HepG2 (cell line): ENCODE measurements around the gene HOMEZ. TPM values are rescaled to one million over a fixed set of nuclear protein-coding genes. Genes with fewer than 3 reads are reported as not detected.

Experiments used
- ATF7 ChIP-seq, 2 experiments: fragments of 450-650 bp in 1 of 2; sonication (generic) in 1 of 2; formaldehyde crosslinking in 1 of 2; IDR thresholded peaks; 2 replicates each; pipeline versions ENCODE4 v1.4.0 to v1.6.1; 2016 to 2020; ENCODE audit warnings: antibody characterized with exemption in 1 of 2, mild to moderate bottlenecking in 1 of 2, missing genetic modification reagents in 1 of 2
- FOXA3 ChIP-seq: IDR thresholded peaks from 2 replicates; pipeline ENCODE4 v1.6.1; 2016; ENCODE audit warnings: missing genetic modification reagents, missing compliant biosample characterization
- GATAD2A ChIP-seq: IDR thresholded peaks from 2 replicates; pipeline ENCODE4 v1.6.1; 2016
- HNF4G ChIP-seq, 2 experiments: sonication (generic) in 1 of 2; formaldehyde crosslinking in 1 of 2; IDR thresholded peaks; 2 replicates each; pipeline versions ENCODE4 v1.4.0 to v1.6.1; 2011 to 2020; ENCODE audit warnings: borderline replicate concordance in 2 of 2, low read depth in 2 of 2, mild to moderate bottlenecking in 2 of 2, low read length in 1 of 2, missing genetic modification reagents in 1 of 2, moderate library complexity in 1 of 2
- LCORL ChIP-seq, 2 experiments: fragments of 450-650 bp in 1 of 2; sonication (generic) in 1 of 2; formaldehyde crosslinking in 1 of 2; IDR thresholded peaks; 2 replicates each; pipeline versions ENCODE4 v1.5.0 to v1.6.1; 2017 to 2020; ENCODE audit warnings: antibody characterized with exemption in 1 of 2, missing genetic modification reagents in 1 of 2
- MAFK ChIP-seq, 2 experiments: IDR thresholded peaks in 1 of 2; conservative IDR thresholded peaks in 1 of 2; 2 replicates each; pipeline ENCODE4 v1.6.1; 2011; ENCODE audit warnings: improper control_type of control experiment in 2 of 2, low read length in 2 of 2
- NCOR1 ChIP-seq: fragments of 200-600 bp; sonication (generic); IDR thresholded peaks from 2 replicates; pipeline ENCODE4 v1.7.0; 2017; ENCODE audit warnings: antibody characterized with exemption, low read length, borderline replicate concordance
- NFRKB ChIP-seq: fragments of 450-650 bp; IDR thresholded peaks from 2 replicates; pipeline ENCODE4 v1.6.1; 2017
- PTBP1 ChIP-seq: fragments of 200-400 bp; formaldehyde crosslinking; IDR thresholded peaks from 2 replicates; pipeline ENCODE4 v1.6.1; 2018; ENCODE audit warnings: low read length, low read depth; ENCODE audit not compliant: poor library complexity, severe bottlenecking
- RBM22 ChIP-seq: fragments of 200-400 bp; formaldehyde crosslinking; optimal IDR thresholded peaks from 2 replicates; pipeline ENCODE3; 2017; ENCODE audit warnings: mild to moderate bottlenecking, low read length, moderate library complexity
- ZBTB42 ChIP-seq: sonication (generic); formaldehyde crosslinking; IDR thresholded peaks from 2 replicates; pipeline ENCODE4 v1.5.0; 2020; ENCODE audit warnings: mild to moderate bottlenecking, missing genetic modification reagents
- ZBTB7B ChIP-seq: sonication (generic); formaldehyde crosslinking; IDR thresholded peaks from 2 replicates; pipeline ENCODE4 v1.4.0; 2020; ENCODE audit warnings: missing genetic modification reagents
- ZNF232 ChIP-seq: sonication (generic); formaldehyde crosslinking; IDR thresholded peaks from 2 replicates; pipeline ENCODE4 v1.4.0; 2020; ENCODE audit warnings: missing genetic modification reagents, borderline replicate concordance
- ZNF263 ChIP-seq: sonication (generic); formaldehyde crosslinking; IDR thresholded peaks from 2 replicates; pipeline ENCODE4 v1.4.0; 2020; ENCODE audit warnings: missing genetic modification reagents
- ZNF331 ChIP-seq: sonication (generic); formaldehyde crosslinking; IDR thresholded peaks from 2 replicates; pipeline ENCODE4 v1.4.0; 2020; ENCODE audit warnings: missing genetic modification reagents
- polyA plus RNA-seq, 8 experiments: library from polyadenylated mRNA; depleted of rRNA in 3 of 8; stranded (reverse) in 7 of 8; unstranded in 1 of 8; fragments of >200 nt; fragmentation: Illumina TruSeq in 4 of 8; extraction: Trizol in 4 of 8; gene quantifications; 2 replicates each; pipeline versions ENCODE4 v1.2.1 to v1.2.3, GENCODE V29; 2011 to 2016; ENCODE audit warnings: low read depth in 4 of 8, missing spikeins in 1 of 8, mixed read lengths in 1 of 8; ENCODE audit not compliant: insufficient read depth in 1 of 8
- total RNA-seq, 5 experiments: library from RNA; depleted of rRNA; stranded (reverse); fragments of >200 nt; fragmentation: Illumina TruSeq; extraction: Trizol; gene quantifications; 2 replicates each; pipeline ENCODE4 v1.2.3, GENCODE V29; 2016; ENCODE audit warnings: low read depth in 1 of 5
- TF ChIP-seq, protein P1 (sequence below): sonication (generic); formaldehyde crosslinking; IDR thresholded peaks from 2 replicates; pipeline ENCODE4 v1.4.0; 2020; ENCODE audit warnings: missing genetic modification reagents, borderline replicate concordance
- TF ChIP-seq, protein P2 (sequence below): IDR thresholded peaks from 2 replicates; pipeline ENCODE4 v1.6.1; 2016; ENCODE audit warnings: low read depth
- TF ChIP-seq, protein P3 (sequence below), 2 experiments: sonication (generic) in 1 of 2; formaldehyde crosslinking in 1 of 2; IDR thresholded peaks; 2 replicates each; pipeline versions ENCODE4 v1.4.0 to v1.6.1; 2018 to 2020; ENCODE audit warnings: missing genetic modification reagents in 2 of 2, borderline replicate concordance in 1 of 2, low read depth in 1 of 2, mild to moderate bottlenecking in 1 of 2, missing biosample characterization in 1 of 2
- TF ChIP-seq, protein P4 (sequence below): sonication (generic); formaldehyde crosslinking; IDR thresholded peaks from 2 replicates; pipeline ENCODE4 v1.5.1; 2020; ENCODE audit warnings: missing genetic modification reagents, mild to moderate bottlenecking, borderline replicate concordance
- TF ChIP-seq, protein P5 (sequence below): sonication (generic); formaldehyde crosslinking; IDR thresholded peaks from 2 replicates; pipeline ENCODE4 v1.8.0; 2022; ENCODE audit warnings: missing genetic modification reagents, mild to moderate bottlenecking, borderline replicate concordance

Gene HOMEZ
- total and polyA plus RNA-seq, 2 of the 13 experiments (the other 11 are each of a cell fraction or from before 2014, with no cell fraction given): 14.5 to 31.8 TPM

DNA sequence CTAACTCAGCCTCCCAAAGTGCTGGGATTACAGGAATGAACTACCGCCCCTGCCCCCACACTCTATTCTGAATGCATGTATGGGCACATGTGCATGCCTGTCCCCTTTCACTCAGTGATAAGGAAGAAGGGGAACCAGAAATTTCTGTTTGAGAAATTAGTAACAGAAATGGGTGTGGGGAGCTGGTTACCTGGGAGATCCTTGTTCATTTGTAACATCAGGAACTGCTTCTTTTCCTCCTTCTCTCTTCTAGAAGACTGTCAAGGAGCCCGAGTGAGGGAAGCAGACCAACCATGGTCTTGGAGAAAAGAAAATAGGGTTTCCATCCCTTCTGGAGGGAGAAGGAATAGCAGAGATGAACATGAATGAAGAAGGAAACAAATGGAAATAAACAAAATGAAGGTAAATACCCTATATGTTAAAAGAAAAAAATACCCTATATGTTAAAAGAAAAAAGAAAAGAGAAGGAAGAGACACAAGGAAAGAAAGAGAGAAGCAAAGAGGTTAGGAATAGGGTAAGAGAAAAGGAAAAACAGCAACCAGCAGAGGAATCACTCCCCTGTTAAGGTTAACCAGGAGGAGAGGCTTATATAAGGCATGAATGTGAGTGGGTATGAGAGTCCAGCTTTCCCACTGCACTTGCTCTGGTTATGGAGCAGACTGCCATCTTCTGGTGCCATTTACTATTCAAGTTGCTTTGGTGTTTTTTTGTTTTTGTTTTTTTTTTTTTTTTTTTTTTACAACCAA is 13.5 kb upstream of the HOMEZ start (continued):
- TF ChIP-seq PTBP1 (no peak), HNF4G (IDR thresholded peaks at IDR 0.05; ENCODE audit: borderline replicate concordance, low read depth, low read length) (0 out of 2 replicates have a peak, but pooled peaks have one; percentile 12), HNF4G (CRISPR knock-in tag; IDR thresholded peaks at IDR 0.05; ENCODE audit: borderline replicate concordance, low read depth) (no peak), GATAD2A (CRISPR knock-in tag) (peak; percentile 55), RBM22 (peak; percentile 8), ATF7 (IDR thresholded peaks at IDR 0.05) (no peak), ATF7 (CRISPR knock-in tag; IDR thresholded peaks at IDR 0.05) (no peak), NFRKB (no peak), FOXA3 (CRISPR knock-in tag) (peak; percentile 23; the same call in 1 of the 2 replicates), ZBTB7B (CRISPR knock-in tag) (no peak), ZBTB42 (CRISPR knock-in tag) (peak; percentile 17; the same call in 1 of the 2 replicates), ZNF331 (peak; percentile 42; the same call in 1 of the 2 replicates), MAFK (conservative IDR thresholded peaks at IDR 0.05 in 1 of 2, IDR thresholded peaks at IDR 0.05 in 1 of 2; ENCODE audit: low read length in 2 of 2) (no peak), ZNF232 (no peak), NCOR1 (no peak), LCORL (IDR thresholded peaks at IDR 0.05) (peak; percentile 51; the same call in 1 of the 2 replicates), LCORL (CRISPR knock-in tag; IDR thresholded peaks at IDR 0.05) (no peak), ZNF263 (no peak)
- TF ChIP-seq, protein P1, sequence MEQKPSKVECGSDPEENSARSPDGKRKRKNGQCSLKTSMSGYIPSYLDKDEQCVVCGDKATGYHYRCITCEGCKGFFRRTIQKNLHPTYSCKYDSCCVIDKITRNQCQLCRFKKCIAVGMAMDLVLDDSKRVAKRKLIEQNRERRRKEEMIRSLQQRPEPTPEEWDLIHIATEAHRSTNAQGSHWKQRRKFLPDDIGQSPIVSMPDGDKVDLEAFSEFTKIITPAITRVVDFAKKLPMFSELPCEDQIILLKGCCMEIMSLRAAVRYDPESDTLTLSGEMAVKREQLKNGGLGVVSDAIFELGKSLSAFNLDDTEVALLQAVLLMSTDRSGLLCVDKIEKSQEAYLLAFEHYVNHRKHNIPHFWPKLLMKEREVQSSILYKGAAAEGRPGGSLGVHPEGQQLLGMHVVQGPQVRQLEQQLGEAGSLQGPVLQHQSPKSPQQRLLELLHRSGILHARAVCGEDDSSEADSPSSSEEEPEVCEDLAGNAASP (CRISPR knock-in tag): 0 out of 2 replicates have a peak, but pooled peaks have one; percentile 42
- TF ChIP-seq, protein P2, sequence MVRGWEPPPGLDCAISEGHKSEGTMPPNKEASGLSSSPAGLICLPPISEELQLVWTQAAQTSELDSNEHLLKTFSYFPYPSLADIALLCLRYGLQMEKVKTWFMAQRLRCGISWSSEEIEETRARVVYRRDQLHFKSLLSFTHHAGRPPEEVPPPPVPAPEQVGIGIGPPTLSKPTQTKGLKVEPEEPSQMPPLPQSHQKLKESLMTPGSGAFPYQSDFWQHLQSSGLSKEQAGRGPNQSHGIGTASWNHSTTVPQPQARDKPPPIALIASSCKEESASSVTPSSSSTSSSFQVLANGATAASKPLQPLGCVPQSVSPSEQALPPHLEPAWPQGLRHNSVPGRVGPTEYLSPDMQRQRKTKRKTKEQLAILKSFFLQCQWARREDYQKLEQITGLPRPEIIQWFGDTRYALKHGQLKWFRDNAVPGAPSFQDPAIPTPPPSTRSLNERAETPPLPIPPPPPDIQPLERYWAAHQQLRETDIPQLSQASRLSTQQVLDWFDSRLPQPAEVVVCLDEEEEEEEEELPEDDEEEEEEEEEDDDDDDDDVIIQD (CRISPR knock-in tag): no peak
- TF ChIP-seq, protein P3, sequence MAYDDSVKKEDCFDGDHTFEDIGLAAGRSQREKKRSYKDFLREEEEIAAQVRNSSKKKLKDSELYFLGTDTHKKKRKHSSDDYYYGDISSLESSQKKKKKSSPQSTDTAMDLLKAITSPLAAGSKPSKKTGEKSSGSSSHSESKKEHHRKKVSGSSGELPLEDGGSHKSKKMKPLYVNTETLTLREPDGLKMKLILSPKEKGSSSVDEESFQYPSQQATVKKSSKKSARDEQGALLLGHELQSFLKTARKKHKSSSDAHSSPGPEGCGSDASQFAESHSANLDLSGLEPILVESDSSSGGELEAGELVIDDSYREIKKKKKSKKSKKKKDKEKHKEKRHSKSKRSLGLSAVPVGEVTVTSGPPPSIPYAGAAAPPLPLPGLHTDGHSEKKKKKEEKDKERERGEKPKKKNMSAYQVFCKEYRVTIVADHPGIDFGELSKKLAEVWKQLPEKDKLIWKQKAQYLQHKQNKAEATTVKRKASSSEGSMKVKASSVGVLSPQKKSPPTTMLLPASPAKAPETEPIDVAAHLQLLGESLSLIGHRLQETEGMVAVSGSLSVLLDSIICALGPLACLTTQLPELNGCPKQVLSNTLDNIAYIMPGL (CRISPR knock-in tag; IDR thresholded peaks at IDR 0.05; ENCODE audit: borderline replicate concordance in 1 of 2, low read depth in 1 of 2): peak; percentile 71 to 84; a peak in 3 of 4 replicates
- TF ChIP-seq, protein P4, sequence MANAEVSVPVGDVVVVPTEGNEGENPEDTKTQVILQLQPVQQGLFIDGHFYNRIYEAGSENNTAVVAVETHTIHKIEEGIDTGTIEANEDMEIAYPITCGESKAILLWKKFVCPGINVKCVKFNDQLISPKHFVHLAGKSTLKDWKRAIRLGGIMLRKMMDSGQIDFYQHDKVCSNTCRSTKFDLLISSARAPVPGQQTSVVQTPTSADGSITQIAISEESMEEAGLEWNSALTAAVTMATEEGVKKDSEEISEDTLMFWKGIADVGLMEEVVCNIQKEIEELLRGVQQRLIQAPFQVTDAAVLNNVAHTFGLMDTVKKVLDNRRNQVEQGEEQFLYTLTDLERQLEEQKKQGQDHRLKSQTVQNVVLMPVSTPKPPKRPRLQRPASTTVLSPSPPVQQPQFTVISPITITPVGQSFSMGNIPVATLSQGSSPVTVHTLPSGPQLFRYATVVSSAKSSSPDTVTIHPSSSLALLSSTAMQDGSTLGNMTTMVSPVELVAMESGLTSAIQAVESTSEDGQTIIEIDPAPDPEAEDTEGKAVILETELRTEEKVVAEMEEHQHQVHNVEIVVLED: no peak
- TF ChIP-seq, protein P5, sequence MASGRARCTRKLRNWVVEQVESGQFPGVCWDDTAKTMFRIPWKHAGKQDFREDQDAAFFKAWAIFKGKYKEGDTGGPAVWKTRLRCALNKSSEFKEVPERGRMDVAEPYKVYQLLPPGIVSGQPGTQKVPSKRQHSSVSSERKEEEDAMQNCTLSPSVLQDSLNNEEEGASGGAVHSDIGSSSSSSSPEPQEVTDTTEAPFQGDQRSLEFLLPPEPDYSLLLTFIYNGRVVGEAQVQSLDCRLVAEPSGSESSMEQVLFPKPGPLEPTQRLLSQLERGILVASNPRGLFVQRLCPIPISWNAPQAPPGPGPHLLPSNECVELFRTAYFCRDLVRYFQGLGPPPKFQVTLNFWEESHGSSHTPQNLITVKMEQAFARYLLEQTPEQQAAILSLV (CRISPR knock-in tag): no peak
